IMR-90 (cell line): Measurements from ENCODE around the gene SLC2A2. TPM values are rescaled to one million over a fixed set of nuclear protein-coding genes. Genes with fewer than 3 reads are reported as not detected.

Source experiments
- ATAC-seq: fragments of 200-7000 bp; cut with Tn5 transposase; 2 replicates; pipeline ENCODE4 v1.9.1; 2020; ENCODE audit warnings: low read depth, mild to moderate bottlenecking, moderate library complexity
- BruUV-seq: library from RNA; stranded (reverse); fragments of 400-500 nt; replicated peaks from 2 replicates; lab custom pipeline; 2021; lab: Mats Ljungman, UMichigan
- CTCF ChIA-PET: fragments of 300-600 bp; formaldehyde crosslinking; extraction: SDS; loops from one replicate; lab custom pipeline; 2021; ENCODE audit warnings: antibody characterized with exemption; lab: Yijun Ruan, JAX
- POLR2A ChIA-PET: fragments of 300-600 bp; sonication (Branson Sonifier 250); formaldehyde crosslinking; loops from one replicate; lab custom pipeline; 2022; ENCODE audit warnings: antibody characterized with exemption; ENCODE audit not compliant: unreplicated experiment; lab: Charles Lee
- DNase-seq: peaks from one replicate; pipeline ENCODE4 v3.0.0; 2013
- H2AFZ ChIP-seq: replicated peaks from 2 replicates; pipeline ENCODE3; 2013; ENCODE audit warnings: low read length, mild to moderate bottlenecking; ENCODE audit not compliant: poor library complexity
- H2AK5ac ChIP-seq: 2 replicates; pipeline ENCODE4 v1.6.1; 2013; ENCODE audit warnings: low read depth, low read length, inconsistent platforms
- H2AK9ac ChIP-seq: replicated peaks from 2 replicates; pipeline ENCODE3; 2013; ENCODE audit warnings: mild to moderate bottlenecking, low read depth, low read length, moderate library complexity; ENCODE audit not compliant: poor library complexity
- H2BK120ac ChIP-seq: 2 replicates; pipeline ENCODE4 v1.6.1; 2013; ENCODE audit warnings: low read depth, low read length, inconsistent platforms
- H2BK15ac ChIP-seq: 3 replicates; pipeline ENCODE4 v1.6.1; 2013; ENCODE audit warnings: low read depth, low read length, inconsistent platforms
- H2BK20ac ChIP-seq: 2 replicates; pipeline ENCODE4 v1.6.1; 2013; ENCODE audit warnings: low read depth, mild to moderate bottlenecking, inconsistent platforms, low read length, moderate library complexity
- H2BK5ac ChIP-seq: 2 replicates; pipeline ENCODE4 v1.6.1; 2013; ENCODE audit warnings: mild to moderate bottlenecking, low read depth, low read length, inconsistent platforms; ENCODE audit not compliant: poor library complexity, severe bottlenecking
- H3K14ac ChIP-seq: replicated peaks from 2 replicates; pipeline ENCODE4 v1.6.1; 2013; ENCODE audit warnings: low read depth, low read length, inconsistent platforms
- H3K18ac ChIP-seq: 2 replicates; pipeline ENCODE4 v1.6.1; 2013; ENCODE audit warnings: low read depth, low read length, control low read depth
- H3K23ac ChIP-seq: 2 replicates; pipeline ENCODE4 v1.6.1; 2013; ENCODE audit warnings: low read depth, low read length, inconsistent platforms
- H3K27ac ChIP-seq: 2 replicates; pipeline ENCODE4 v1.5.1; 2013; ENCODE audit warnings: mild to moderate bottlenecking, control low read depth, low read length; ENCODE audit not compliant: insufficient read depth
- H3K27me3 ChIP-seq: 2 replicates; pipeline ENCODE4 v1.6.1; 2013; ENCODE audit warnings: low read length; ENCODE audit not compliant: control insufficient read depth, insufficient read depth
- H3K36me3 ChIP-seq: 2 replicates; pipeline ENCODE4 v1.6.1; 2013; ENCODE audit warnings: low read length, mixed read lengths; ENCODE audit not compliant: control insufficient read depth, insufficient read depth
- H3K4ac ChIP-seq: 2 replicates; pipeline ENCODE4 v1.6.1; 2013; ENCODE audit warnings: low read depth, low read length, inconsistent platforms
- H3K4me1 ChIP-seq: 2 replicates; pipeline ENCODE4 v1.6.1; 2013; ENCODE audit warnings: low read length, mixed read lengths; ENCODE audit not compliant: control insufficient read depth, insufficient read depth
- H3K4me2 ChIP-seq: 2 replicates; pipeline ENCODE4 v1.6.1; 2013; ENCODE audit warnings: low read depth, mild to moderate bottlenecking, control low read depth, low read length, moderate library complexity
- H3K4me3 ChIP-seq: 2 replicates; pipeline ENCODE4 v1.5.1; 2013; ENCODE audit warnings: low read depth, mild to moderate bottlenecking, control low read depth, low read length, moderate library complexity; ENCODE audit not compliant: insufficient read depth
- H3K56ac ChIP-seq: 2 replicates; pipeline ENCODE4 v1.6.1; 2013; ENCODE audit warnings: low read length, inconsistent platforms; ENCODE audit not compliant: insufficient read depth; ENCODE audit errors: extremely low read depth
- H3K79me1 ChIP-seq, 2 experiments: 2 replicates each; pipeline ENCODE4 v1.6.1; 2013; ENCODE audit warnings: low read length in 2 of 2, inconsistent platforms in 1 of 2, low read depth in 1 of 2
- H3K9ac ChIP-seq: 2 replicates; pipeline ENCODE4 v1.6.1; 2013; ENCODE audit warnings: low read depth, low read length, control low read depth
- H3K9me1 ChIP-seq: 2 replicates; pipeline ENCODE4 v1.6.1; 2013; ENCODE audit warnings: low read length, inconsistent platforms; ENCODE audit not compliant: insufficient read depth
- H3K9me3 ChIP-seq: 2 replicates; pipeline ENCODE4 v1.6.1; 2013; ENCODE audit warnings: low read length; ENCODE audit not compliant: control insufficient read depth, insufficient read depth
- H4K20me1 ChIP-seq: 2 replicates; pipeline ENCODE4 v1.6.1; 2013; ENCODE audit warnings: low read length, inconsistent platforms; ENCODE audit not compliant: insufficient read depth
- H4K5ac ChIP-seq: 2 replicates; pipeline ENCODE4 v1.6.1; 2013; ENCODE audit warnings: mild to moderate bottlenecking, low read depth, low read length, control low read depth
- H4K8ac ChIP-seq, 2 experiments: 2 replicates each; pipeline ENCODE4 v1.6.1; 2013; ENCODE audit warnings: low read depth in 2 of 2, low read length in 2 of 2, control low read depth in 1 of 2, inconsistent platforms in 1 of 2
- H4K91ac ChIP-seq: 2 replicates; pipeline ENCODE4 v1.6.1; 2013; ENCODE audit warnings: low read depth, low read length, inconsistent platforms; ENCODE audit not compliant: insufficient read depth
- MAFK ChIP-seq: IDR thresholded peaks from 2 replicates; pipeline ENCODE4 v1.6.1; 2012; ENCODE audit warnings: low read depth, low read length, improper control_type of control experiment
- RFX5 ChIP-seq: IDR thresholded peaks from 2 replicates; pipeline ENCODE4 v1.8.0; 2012; ENCODE audit warnings: low read depth, mild to moderate bottlenecking, low read length, moderate library complexity
- WGBS, 2 experiments: methylation state at CpG; one replicate each; pipeline versions ENCODE4 v1.1.5 to v1.1.7; 2013; ENCODE audit warnings: missing lambda C conversion rate in 2 of 2; ENCODE audit not compliant: insufficient read length in 1 of 2; ENCODE audit errors: extremely low coverage in 2 of 2; 5-methylcytosine and 5-hydroxymethylcytosine counted together
- dilution Hi-C: fragments of 300-500 bp; cut with HindIII; formaldehyde crosslinking; loops from one replicate; pipeline ENCODE4 v1.14.3; 2018; ENCODE audit warnings: low sequenced_read_pairs; ENCODE audit not compliant: unreplicated experiment
- in situ Hi-C: fragments of 300-500 bp; cut with MboI; formaldehyde crosslinking; loops from 3 replicates; pipeline ENCODE4 v1.14.3; 2019; ENCODE audit warnings: low sequenced_read_pairs, inconsistent platforms, mixed read lengths
- intact Hi-C: fragments of 100-400 bp; cut with micrococcal nuclease; formaldehyde crosslinking; loops from 2 replicates; pipeline ENCODE4 v1.10.0; 2022
- polyA plus RNA-seq, 3 experiments: library from polyadenylated mRNA; depleted of rRNA; stranded (reverse); fragments of >200 nt; gene quantifications; 2 replicates each; pipeline ENCODE4 v1.2.3, GENCODE V29; 2012; ENCODE audit warnings: low replicate concordance in 1 of 3
- total RNA-seq: library from RNA; depleted of rRNA; stranded (reverse); fragments of >200 nt; gene quantifications from 2 replicates; pipeline ENCODE4 v1.2.3, GENCODE V29; 2012

Gene SLC2A2
- total and polyA plus RNA-seq, 2 of the 4 experiments (the other 2 are of a cell fraction) = not detected

DNA sequence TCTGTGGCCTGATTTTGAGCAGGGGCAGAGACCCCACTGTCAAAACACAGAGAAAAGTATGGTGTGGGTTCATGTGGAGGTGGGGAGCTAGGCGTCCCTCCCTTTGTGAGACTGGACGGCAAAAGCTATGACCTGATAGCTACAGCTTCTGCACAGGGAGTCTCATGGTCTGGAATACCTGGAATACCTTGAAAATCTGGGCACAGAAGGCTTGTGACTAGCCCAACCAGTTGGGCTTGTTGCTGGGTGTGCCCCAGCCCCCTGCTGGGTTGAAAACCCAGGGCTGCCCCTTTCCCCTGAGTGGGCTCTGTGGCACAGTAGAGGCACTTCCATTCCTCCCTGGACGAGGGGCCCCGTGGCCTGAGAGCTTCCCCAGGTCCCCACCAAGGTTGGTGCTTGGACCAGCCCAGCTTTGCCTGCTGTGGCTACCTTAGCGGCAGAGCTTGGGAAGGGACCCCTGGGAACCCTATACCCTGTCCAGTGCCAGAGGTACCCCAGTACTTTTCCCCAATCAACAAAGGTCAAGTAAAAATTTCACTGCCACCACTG lies 37.3 kb downstream of the SLC2A2 start:
- ChIA-PET CTCF (no interaction called here), POLR2A (no interaction called here)
- no peak overlapping the region for H2AK5ac ChIP-seq
- no peak overlapping the region for H4K91ac ChIP-seq
- no peak for ATAC-seq
- no peak overlapping the region for H3K27ac ChIP-seq
- H3K4ac ChIP-seq = no peak overlapping the region; the same call in 1 of the 2 replicates
- no peak overlapping the region for H2BK5ac ChIP-seq
- no peaks in the 10 kb centered on the region for H4K20me1 ChIP-seq
- no peak overlapping the region; the same call in 2 of the 3 replicates for H2BK15ac ChIP-seq
- H3K14ac ChIP-seq = no peak overlapping the region
- no peak overlapping the region for H3K56ac ChIP-seq
- no peak overlapping the region for H3K4me2 ChIP-seq
- in situ Hi-C loops = no loop called here
- no peaks in the 10 kb centered on the region for H3K79me1 ChIP-seq
- no peak overlapping the region for H3K23ac ChIP-seq
- no peak overlapping the region for H3K9ac ChIP-seq
- dilution Hi-C loops = no loop called here
- no peaks in the 10 kb centered on the region for H3K9me1 ChIP-seq
- no peaks in the 10 kb centered on the region for H3K36me3 ChIP-seq
- no peak overlapping the region for H2BK120ac ChIP-seq
- H3K27me3 ChIP-seq = no peaks in the 10 kb centered on the region
- no peaks in the 10 kb centered on the region for H3K9me3 ChIP-seq
- DNase-seq = no peak
- no peak for TF ChIP-seq MAFK
- TF ChIP-seq RFX5 = no peak
- H3K18ac ChIP-seq = no peak overlapping the region
- H2AFZ ChIP-seq = peak overlapping the region; percentile 17
- H4K5ac ChIP-seq = no peak overlapping the region
- BruUV-seq = no TSS peak
- H4K8ac ChIP-seq = no peak overlapping the region
- no CpG with 5 or more reads among the region's 5 CpGs for WGBS, 2 experiments
- H2BK20ac ChIP-seq = no peak overlapping the region
- no peaks in the 10 kb centered on the region for H3K4me1 ChIP-seq
- intact Hi-C loops = no loop called here
- no peak overlapping the region for H3K4me3 ChIP-seq
- no peak overlapping the region for H2AK9ac ChIP-seq
